Astrocyte of the cerebellum (primary cell): Measurements from ENCODE around the gene GALNT10.

Source experiments
- DNase-seq: peaks from one replicate; pipeline ENCODE4 v3.0.0-alpha.2; 2011; ENCODE audit warnings: low read depth
- H3K4me3 ChIP-seq: 2 replicates; pipeline ENCODE4 v1.5.1; 2011; ENCODE audit warnings: mild to moderate bottlenecking, low read depth, low read length, moderate library complexity
- in situ Hi-C: cut with HindIII; loops from 2 replicates; pipeline ENCODE4 v1.10.0; 2017; ENCODE audit warnings: low sequenced_read_pairs
- TF ChIP-seq, protein P1 (sequence below): IDR thresholded peaks from 2 replicates; pipeline ENCODE4 v1.5.1; 2012; ENCODE audit warnings: low read length, low read depth, moderate library complexity, mild to moderate bottlenecking; ENCODE audit errors: missing control alignments

GALNT10 gene

DNA sequence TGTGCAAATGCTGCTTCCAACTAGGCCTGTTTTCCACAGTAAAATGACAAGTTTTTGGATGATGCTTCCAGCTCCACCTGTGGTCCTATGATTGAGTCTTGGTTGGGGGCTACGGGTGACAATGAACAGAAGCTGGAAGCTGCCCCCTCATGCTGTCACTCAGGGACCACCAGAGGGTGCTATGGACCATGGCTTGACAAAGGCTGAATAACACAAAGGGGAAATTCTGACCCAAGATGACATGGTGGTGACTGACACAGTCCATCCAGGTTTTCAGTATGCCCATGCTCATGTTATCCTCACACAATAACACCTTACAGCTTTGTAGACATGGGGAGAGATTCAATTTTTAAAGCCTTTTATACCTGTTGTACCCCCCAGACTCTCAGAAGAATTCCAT lies 231.3 kb downstream of the GALNT10 start:
- no peak for DNase-seq
- no peak overlapping the region for H3K4me3 ChIP-seq
- in situ Hi-C loops, result no loop called here
- TF ChIP-seq, protein P1, sequence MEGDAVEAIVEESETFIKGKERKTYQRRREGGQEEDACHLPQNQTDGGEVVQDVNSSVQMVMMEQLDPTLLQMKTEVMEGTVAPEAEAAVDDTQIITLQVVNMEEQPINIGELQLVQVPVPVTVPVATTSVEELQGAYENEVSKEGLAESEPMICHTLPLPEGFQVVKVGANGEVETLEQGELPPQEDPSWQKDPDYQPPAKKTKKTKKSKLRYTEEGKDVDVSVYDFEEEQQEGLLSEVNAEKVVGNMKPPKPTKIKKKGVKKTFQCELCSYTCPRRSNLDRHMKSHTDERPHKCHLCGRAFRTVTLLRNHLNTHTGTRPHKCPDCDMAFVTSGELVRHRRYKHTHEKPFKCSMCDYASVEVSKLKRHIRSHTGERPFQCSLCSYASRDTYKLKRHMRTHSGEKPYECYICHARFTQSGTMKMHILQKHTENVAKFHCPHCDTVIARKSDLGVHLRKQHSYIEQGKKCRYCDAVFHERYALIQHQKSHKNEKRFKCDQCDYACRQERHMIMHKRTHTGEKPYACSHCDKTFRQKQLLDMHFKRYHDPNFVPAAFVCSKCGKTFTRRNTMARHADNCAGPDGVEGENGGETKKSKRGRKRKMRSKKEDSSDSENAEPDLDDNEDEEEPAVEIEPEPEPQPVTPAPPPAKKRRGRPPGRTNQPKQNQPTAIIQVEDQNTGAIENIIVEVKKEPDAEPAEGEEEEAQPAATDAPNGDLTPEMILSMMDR, result peak; percentile 42

DNA sequence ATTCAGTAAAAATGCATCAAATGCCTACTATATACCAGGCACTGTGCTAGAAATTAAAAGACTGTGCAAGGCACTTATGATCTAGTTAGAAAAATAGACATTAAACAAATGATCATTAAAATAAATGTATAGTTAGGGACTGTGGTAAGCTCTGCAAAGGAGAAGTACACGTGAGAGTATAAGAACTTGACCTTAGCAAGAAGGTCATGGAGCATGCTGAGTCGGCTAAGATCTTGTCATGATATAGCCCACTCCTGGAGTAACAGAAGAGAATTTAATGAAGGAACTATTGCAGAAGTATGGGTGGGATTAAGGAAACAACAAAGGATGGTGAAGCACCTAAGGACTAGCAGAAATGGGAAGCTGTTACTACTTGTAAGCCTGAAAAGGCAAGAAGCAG lies 231.8 kb downstream of the GALNT10 start:
- DNase-seq, result no peak
- TF ChIP-seq, protein P1, result no peak
- in situ Hi-C loops, result no loop called here
- no peak overlapping the region for H3K4me3 ChIP-seq

- TF ChIP-seq, protein P1, result no peak
- in situ Hi-C loops, result no loop called here
- H3K4me3 ChIP-seq, result no peak overlapping the region
- no peak for DNase-seq
Measured at GRCh38 chr5:154428208-154428607, 237.7 kb downstream of the GALNT10 start.

GRCh38 chr5:154429341-154429740 lies 238.8 kb downstream of the GALNT10 start:
- in situ Hi-C loops, result no loop called here
- no peak for DNase-seq
- TF ChIP-seq, protein P1, result no peak
- no peak overlapping the region for H3K4me3 ChIP-seq

- H3K4me3 ChIP-seq, result no peak overlapping the region
- TF ChIP-seq, protein P1, result no peak
- in situ Hi-C loops, result no loop called here
- no peak for DNase-seq
Measured at GRCh38 chr5:154430466-154430865, 239.9 kb downstream of the GALNT10 start.

DNA sequence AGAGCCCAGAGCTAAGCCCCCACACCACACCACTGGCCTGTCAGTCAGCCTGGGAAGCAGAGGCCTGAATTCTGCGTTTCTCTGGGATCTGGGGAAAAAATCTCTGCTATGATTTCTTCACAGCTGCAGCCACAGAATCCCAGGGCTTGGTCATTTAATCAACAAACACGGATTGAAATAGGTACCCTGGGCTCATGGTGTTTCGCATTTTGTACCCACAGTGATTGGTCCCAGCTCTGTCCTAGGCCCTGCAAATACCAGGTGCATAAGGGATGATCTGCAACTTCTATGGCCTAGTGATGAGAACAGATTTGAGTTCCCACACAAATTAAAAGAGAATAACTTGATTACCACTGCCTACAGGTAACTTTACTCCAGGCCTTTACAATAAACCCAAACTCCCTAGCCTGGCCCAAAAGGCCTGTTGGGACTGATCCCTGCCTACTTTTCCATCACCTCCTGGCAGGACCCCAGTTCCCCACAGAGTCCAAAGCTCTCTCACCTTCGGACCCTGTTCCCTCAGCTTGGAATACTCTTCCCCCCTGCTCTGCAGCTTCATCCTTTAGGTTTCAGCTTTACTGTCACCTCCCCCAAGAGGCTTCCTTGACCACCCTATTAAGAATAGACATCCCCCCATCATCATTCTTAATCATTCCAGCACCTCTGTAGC lies 240.6 kb downstream of the GALNT10 start:
- no peak overlapping the region for H3K4me3 ChIP-seq
- in situ Hi-C loops, result no loop called here
- DNase-seq, result no peak
- TF ChIP-seq, protein P1, result no peak
